DLD1 (cell line): ENCODE data around the gene PNPLA5.
"Not testable (repeated sequence)": the region's sequence is repeated elsewhere in the genome, so short reads cannot be mapped to it uniquely, and the experiment has no call there.

Experiments used
- in situ Hi-C: cut with HindIII; loops from 2 replicates; pipeline ENCODE4 v1.10.0; 2017; ENCODE audit warnings: low sequenced_read_pairs

Gene PNPLA5

GRCh38 chr22:43881091-43882061 lies 10.4 kb downstream of the PNPLA5 start:
- in situ Hi-C loops: no loop called here

GRCh38 chr22:43880541-43880991 lies 11.2 kb downstream of the PNPLA5 start:
- in situ Hi-C loops: no loop called here

- in situ Hi-C loops: no loop called here
These were observed 11.8 kb downstream of the PNPLA5 start for GRCh38 chr22:43879901-43880540.

GRCh38 chr22:43878831-43879550 lies 12.8 kb downstream of the PNPLA5 start:
- in situ Hi-C loops: no loop called here

- in situ Hi-C loops: no loop called here
These were observed 13.6 kb downstream of the PNPLA5 start for GRCh38 chr22:43878079-43878795.

GRCh38 chr22:43876866-43877509 lies 14.8 kb downstream of the PNPLA5 start:
- in situ Hi-C loops: no loop called here

- in situ Hi-C loops: no loop called here
These were observed 22.0 kb downstream of the PNPLA5 start for GRCh38 chr22:43869799-43870198.

GRCh38 chr22:43869001-43869400 lies 22.8 kb downstream of the PNPLA5 start:
- in situ Hi-C loops: not testable (repeated sequence)

GRCh38 chr22:43867839-43868635 lies 23.8 kb downstream of the PNPLA5 start:
- in situ Hi-C loops: no loop called here

- in situ Hi-C loops: no loop called here
These were observed 29.0 kb downstream of the PNPLA5 start for GRCh38 chr22:43862882-43863202.

- in situ Hi-C loops: no loop called here
These were observed 29.5 kb downstream of the PNPLA5 start, which contains the start of gene SULT4A1 for GRCh38 chr22:43862074-43862881. Gene SULT4A1 (minus strand): TSS chr22:43862513. CDS start chr22:43862382, 131 bp downstream.

GRCh38 chr22:43861529-43861928 lies 30.3 kb downstream of the PNPLA5 start:
- in situ Hi-C loops: no loop called here

- in situ Hi-C loops: no loop called here
These were observed 31.0 kb downstream of the PNPLA5 start for GRCh38 chr22:43860831-43861230.

- in situ Hi-C loops: no loop called here
These were observed 31.7 kb downstream of the PNPLA5 start for GRCh38 chr22:43860126-43860525.

- in situ Hi-C loops: no loop called here
These were observed 32.2 kb downstream of the PNPLA5 start for GRCh38 chr22:43859621-43860020.

- in situ Hi-C loops: no loop called here
These were observed 32.6 kb downstream of the PNPLA5 start for GRCh38 chr22:43859176-43859575.

GRCh38 chr22:43858156-43858895 lies 33.5 kb downstream of the PNPLA5 start:
- in situ Hi-C loops: no loop called here

- in situ Hi-C loops: no loop called here
These were observed 34.4 kb downstream of the PNPLA5 start for GRCh38 chr22:43857367-43857766.
